Esophagus squamous epithelium (tissue), 5 donors: ENCODE data around the gene SMOC2. TPM values are rescaled to one million over a fixed set of nuclear protein-coding genes. Genes with fewer than 3 reads are reported as not detected.
A peak's percentile ranks its signal among the peaks of the same experiment; 100 is the strongest.

ENCODE experiments used
- DNase-seq: peaks from one replicate; lab custom pipeline; 2025; lab: John Stamatoyannopoulos, UW
- H3K27ac ChIP-seq, 4 donors: fragments of 200-600 bp; sonication (generic); one replicate each; pipeline ENCODE4 v1.5.1; 2016 to 2019; ENCODE audit warnings: mild to moderate bottlenecking in 1 of 4
- H3K27me3 ChIP-seq, 4 donors: fragments of 200-600 bp; sonication (generic); 1 replicate in 3 of 4; 2 replicates in 1 of 4; pipeline versions ENCODE4 v1.5.1 to v1.6.0; 2017 to 2021; ENCODE audit warnings: antibody characterized with exemption in 1 of 4
- H3K36me3 ChIP-seq, 3 donors: fragments of 200-600 bp; sonication (generic); one replicate each; pipeline ENCODE4 v1.5.1; 2016 to 2019
- H3K4me1 ChIP-seq, 3 donors: fragments of 200-600 bp; sonication (generic); one replicate each; pipeline ENCODE4 v1.5.1; 2017 to 2019
- H3K4me3 ChIP-seq, 4 donors: fragments of 200-600 bp; sonication (generic); 1 replicate in 3 of 4; 2 replicates in 1 of 4; pipeline ENCODE4 v1.5.1; 2016 to 2019; ENCODE audit warnings: mild to moderate bottlenecking in 2 of 4, moderate library complexity in 1 of 4
- H3K9me3 ChIP-seq, 3 donors: fragments of 200-600 bp; sonication (generic); one replicate each; pipeline ENCODE4 v1.5.1; 2016 to 2019
- CTCF ChIP-seq, 6 experiments: fragments of 450-650 bp in 4 of 6; fragments of 200-600 bp in 2 of 6; sonication (generic) in 2 of 6; IDR thresholded peaks; one replicate each; pipeline ENCODE4 v1.5.1; 2016 to 2019; ENCODE audit warnings: antibody characterized with exemption in 6 of 6, mild to moderate bottlenecking in 4 of 6, moderate library complexity in 4 of 6
- POLR2A ChIP-seq, 4 donors: fragments of 450-650 bp; IDR thresholded peaks; one replicate each; pipeline ENCODE4 v1.6.1; 2017; ENCODE audit warnings: antibody characterized with exemption in 4 of 4, mild to moderate bottlenecking in 4 of 4, moderate library complexity in 3 of 4
- WGBS, 2 donors: methylation state at CpG; one replicate each; pipeline ENCODE4 v1.1.5; 2018; 5-methylcytosine and 5-hydroxymethylcytosine counted together
- intact Hi-C: fragments of 100-400 bp; cut with DNase I; formaldehyde crosslinking; loops from one replicate; pipeline ENCODE4 v1.15.0; 2022
- total RNA-seq, 4 donors: library from RNA; depleted of rRNA; stranded (reverse); fragments of >200 nt; gene quantifications; one replicate each; pipeline ENCODE4 v1.1.0, GENCODE V29; 2016
- donor health status: DM: yes; HTN: yes; CAD: no.

Gene SMOC2
- total RNA-seq, 4 donors from 2014 or later, result 1.9 to 35.5 (median 7.1) TPM

DNA sequence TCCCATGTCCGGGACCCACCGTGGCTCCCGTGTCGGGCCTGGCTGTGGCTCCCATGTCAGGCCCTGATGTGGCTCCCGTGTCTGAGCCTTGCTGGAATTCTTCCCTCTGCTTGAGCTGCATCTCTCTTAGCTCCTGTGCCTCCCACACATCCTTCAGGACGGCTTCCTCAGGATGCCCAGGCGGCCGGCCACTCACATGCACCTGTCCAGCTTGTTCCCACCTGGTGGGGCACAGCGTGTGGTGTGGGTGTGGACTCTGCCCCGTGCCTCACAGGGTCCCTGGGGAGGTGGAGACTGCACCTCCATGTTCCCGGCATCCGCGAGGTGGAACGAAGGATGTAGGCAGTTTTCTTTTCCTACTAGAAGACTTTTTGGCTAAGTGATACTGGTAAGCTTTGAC lies 170.7 kb downstream of the SMOC2 start:
- no peak overlapping the region for H3K27ac ChIP-seq
- no CpG with 5 or more reads among the region's 14 CpGs for WGBS, 2 donors
- no peak overlapping the region for H3K4me3 ChIP-seq
- no peaks in the 10 kb centered on the region for H3K9me3 ChIP-seq
- intact Hi-C loops, result no loop called here
- peaks cover 5 to 34% (median 6%) of the 10 kb centered on the region in 3 donors for H3K4me1 ChIP-seq
- H3K36me3 ChIP-seq, result no peaks in the 10 kb centered on the region
- no peaks in the 10 kb centered on the region for H3K27me3 ChIP-seq
- no peak for DNase-seq
- no peak for TF ChIP-seq POLR2A (IDR thresholded peaks at IDR 0.05)
- no peak for TF ChIP-seq CTCF (IDR thresholded peaks at IDR 0.05)

DNA sequence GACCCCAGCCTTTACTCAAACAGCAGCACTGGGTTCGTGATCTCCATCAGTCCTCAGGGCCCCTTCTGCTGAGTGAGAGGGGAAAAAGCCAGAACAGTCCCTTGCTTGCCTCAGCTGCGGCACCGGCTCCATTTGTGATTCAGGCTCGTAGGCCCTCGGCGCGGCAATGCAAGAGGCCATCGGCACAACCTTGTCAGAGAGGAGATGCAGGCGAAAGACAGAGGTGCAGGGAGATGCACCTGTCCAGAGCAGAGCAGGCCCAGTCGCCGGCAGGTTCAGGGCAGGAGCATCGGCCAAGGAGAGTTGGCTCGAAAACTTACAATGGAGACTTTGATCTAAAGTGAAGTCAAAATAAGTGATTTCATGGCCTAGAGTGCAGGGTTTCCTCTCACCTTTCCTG lies 171.6 kb downstream of the SMOC2 start:
- no peak overlapping the region for H3K4me3 ChIP-seq
- intact Hi-C loops, result no loop called here
- H3K27me3 ChIP-seq, result no peaks in the 10 kb centered on the region
- no peaks in the 10 kb centered on the region for H3K36me3 ChIP-seq
- DNase-seq, result no peak
- TF ChIP-seq CTCF (IDR thresholded peaks at IDR 0.05), result no peak
- no peak for TF ChIP-seq POLR2A (IDR thresholded peaks at IDR 0.05)
- H3K4me1 ChIP-seq, result peaks cover 5 to 29% (median 6%) of the 10 kb centered on the region in 3 donors
- H3K9me3 ChIP-seq, result no peaks in the 10 kb centered on the region
- no peak overlapping the region for H3K27ac ChIP-seq
- WGBS, 2 donors, result 94 to 100% methylated on average over 6 to 13 of the region's 13 CpGs

- H3K27ac ChIP-seq, result no peak overlapping the region
- H3K4me1 ChIP-seq, result peaks cover 0 to 2% (median 0%) of the 10 kb centered on the region in 3 donors
- H3K4me3 ChIP-seq, result no peak overlapping the region
- H3K9me3 ChIP-seq, result no peaks in the 10 kb centered on the region
- DNase-seq, result no peak
- no peaks in the 10 kb centered on the region for H3K36me3 ChIP-seq
- no peaks in the 10 kb centered on the region for H3K27me3 ChIP-seq
- TF ChIP-seq CTCF (IDR thresholded peaks at IDR 0.05), result no peak
- no peak for TF ChIP-seq POLR2A (IDR thresholded peaks at IDR 0.05)
- WGBS, 2 donors, result 77 to 85% methylated on average over 4 to 5 of the region's 6 CpGs
- intact Hi-C loops, result no loop called here
Observed at GRCh38 chr6:168615837-168616236, 174.9 kb downstream of the SMOC2 start.

GRCh38 chr6:168616816-168617765 lies 176.1 kb downstream of the SMOC2 start:
- peak in 1 of 6 experiments; percentile 47 for TF ChIP-seq CTCF (IDR thresholded peaks at IDR 0.05)
- TF ChIP-seq POLR2A (IDR thresholded peaks at IDR 0.05), result no peak
- WGBS, 2 donors, result 68 to 71% methylated on average over 19 to 21 of the region's 21 CpGs
- H3K9me3 ChIP-seq, result no peaks in the 10 kb centered on the region
- intact Hi-C loops, result no loop called here
- no peak for DNase-seq
- H3K27me3 ChIP-seq, result no peaks in the 10 kb centered on the region
- H3K27ac ChIP-seq, result no peak overlapping the region
- H3K4me1 ChIP-seq, result no peaks in the 10 kb centered on the region
- no peaks in the 10 kb centered on the region for H3K36me3 ChIP-seq
- H3K4me3 ChIP-seq, result no peak overlapping the region

- DNase-seq, result no peak
- no peaks in the 10 kb centered on the region for H3K9me3 ChIP-seq
- no peaks in the 10 kb centered on the region for H3K27me3 ChIP-seq
- 73 to 81% methylated on average over 21 of the region's 21 CpGs for WGBS, 2 donors
- no peaks in the 10 kb centered on the region for H3K36me3 ChIP-seq
- H3K4me1 ChIP-seq, result no peaks in the 10 kb centered on the region
- TF ChIP-seq POLR2A (IDR thresholded peaks at IDR 0.05) (no peak), CTCF (IDR thresholded peaks at IDR 0.05) (no peak)
- no peak overlapping the region for H3K4me3 ChIP-seq
- intact Hi-C loops, result no loop called here
- no peak overlapping the region for H3K27ac ChIP-seq
Observed at GRCh38 chr6:168618546-168619315, 177.7 kb downstream of the SMOC2 start.
